EH (cell line): Measurements from ENCODE around the gene UQCC5.

Experiments used
- DNase-seq: peaks from one replicate; pipeline ENCODE4 v3.0.0-alpha.2; 2015; ENCODE audit warnings: low read depth

The UQCC5 gene

GRCh38 chr3:52534281-52535183 is 1.9 kb upstream of the UQCC5 start:
- peak; percentile 70 for DNase-seq

GRCh38 chr3:52535411-52536111 is 844 bp upstream of the UQCC5 start:
- DNase-seq: no peak

- DNase-seq: no peak
Observed at GRCh38 chr3:52536112-52536368, 365 bp upstream of the UQCC5 start.

- DNase-seq: no peak
Observed at GRCh38 chr3:52537165-52537620, 788 bp downstream of the UQCC5 start.

GRCh38 chr3:52537726-52538421 is 1.5 kb downstream of the UQCC5 start:
- DNase-seq: no peak

GRCh38 chr3:52539010-52539653 is 2.7 kb downstream of the UQCC5 start:
- DNase-seq: no peak

- DNase-seq: no peak
Observed at GRCh38 chr3:52541050-52541449, 4.6 kb downstream of the UQCC5 start.

GRCh38 chr3:52544937-52545336 is 8.5 kb downstream of the UQCC5 start:
- no peak for DNase-seq

GRCh38 chr3:52546111-52546901 is 9.9 kb downstream of the UQCC5 start:
- no peak for DNase-seq

GRCh38 chr3:52547143-52547542 is 10.7 kb downstream of the UQCC5 start:
- DNase-seq: no peak

- DNase-seq: no peak
Observed at GRCh38 chr3:52551118-52551517, 14.7 kb downstream of the UQCC5 start.

GRCh38 chr3:52552089-52552488 is 15.7 kb downstream of the UQCC5 start:
- peak; percentile 9 for DNase-seq

- DNase-seq: no peak
Observed at GRCh38 chr3:52554026-52554755, 17.8 kb downstream of the UQCC5 start.

- peak; percentile 10 for DNase-seq
Observed at GRCh38 chr3:52555056-52555455, 18.7 kb downstream of the UQCC5 start.

GRCh38 chr3:52557011-52557960 is 20.9 kb downstream of the UQCC5 start:
- DNase-seq: no peak

GRCh38 chr3:52558436-52558835 is 22.0 kb downstream of the UQCC5 start:
- no peak for DNase-seq

GRCh38 chr3:52561028-52561747 is 24.8 kb downstream of the UQCC5 start:
- DNase-seq: peak; percentile 53

GRCh38 chr3:52563984-52564383 is 27.6 kb downstream of the UQCC5 start:
- no peak for DNase-seq

- no peak for DNase-seq
Observed at GRCh38 chr3:52568069-52568468, 31.7 kb downstream of the UQCC5 start.
